Karpas-422 (cell line): ENCODE data around the gene ZNF789. TPM values are rescaled to one million over a fixed set of nuclear protein-coding genes. Genes with fewer than 3 reads are reported as not detected.
A peak's percentile ranks its signal among the peaks of the same experiment; 100 is the strongest.
"Not testable (repeated sequence)": the region's sequence is repeated elsewhere in the genome, so short reads cannot be mapped to it uniquely, and the experiment has no call there.

ENCODE experiments used
- DNase-seq: peaks from one replicate; pipeline ENCODE4 v3.0.0-alpha.2; 2015
- H2AFZ ChIP-seq: fragments of 200-600 bp; sonication (generic); 2 replicates; pipeline ENCODE4 v1.6.1; 2014; ENCODE audit warnings: antibody characterized with exemption, low read length, mixed read lengths
- H3K27ac ChIP-seq: fragments of 200-600 bp; sonication (generic); 2 replicates; pipeline ENCODE4 v1.5.1; 2014; ENCODE audit warnings: mild to moderate bottlenecking, low read length, moderate library complexity
- H3K27me3 ChIP-seq: fragments of 200-600 bp; sonication (generic); 2 replicates; pipeline ENCODE4 v1.6.1; 2014; ENCODE audit warnings: low read length, mixed read lengths
- H3K36me3 ChIP-seq: fragments of 200-600 bp; sonication (generic); 2 replicates; pipeline ENCODE4 v1.6.1; 2014; ENCODE audit warnings: low read length, mixed read lengths; ENCODE audit not compliant: insufficient read depth
- H3K4me1 ChIP-seq: fragments of 200-600 bp; sonication (generic); 2 replicates; pipeline ENCODE4 v1.6.1; 2014; ENCODE audit warnings: mild to moderate bottlenecking, low read length, mixed read lengths
- H3K4me2 ChIP-seq: fragments of 200-600 bp; sonication (generic); 2 replicates; pipeline ENCODE4 v1.6.1; 2014; ENCODE audit warnings: low read length, low read depth, mild to moderate bottlenecking; ENCODE audit not compliant: poor library complexity, severe bottlenecking
- H3K4me3 ChIP-seq: fragments of 200-600 bp; sonication (generic); 2 replicates; pipeline ENCODE4 v1.5.1; 2014; ENCODE audit warnings: mild to moderate bottlenecking, antibody characterized with exemption, low read length, mixed read lengths
- H3K79me2 ChIP-seq: fragments of 200-600 bp; sonication (generic); 2 replicates; pipeline ENCODE4 v1.6.1; 2014; ENCODE audit warnings: mild to moderate bottlenecking, low read length, mixed read lengths
- H3K9ac ChIP-seq: fragments of 200-600 bp; sonication (generic); 2 replicates; pipeline ENCODE4 v1.6.0; 2014; ENCODE audit warnings: low read length
- H3K9me2 ChIP-seq: fragments of 200-600 bp; sonication (generic), shearing (Covaris generic); replicated peaks from 2 replicates; pipeline ENCODE4 v1.6.0; 2014; ENCODE audit warnings: mild to moderate bottlenecking, low read length, moderate library complexity; ENCODE audit not compliant: insufficient read depth
- H3K9me3 ChIP-seq: fragments of 300-700, 200-600 bp; sonication (generic); 2 replicates; pipeline ENCODE4 v1.6.1; 2014; ENCODE audit warnings: low read length, mixed read lengths
- H4K20me1 ChIP-seq: fragments of 200-600 bp; sonication (generic); 2 replicates; pipeline ENCODE4 v1.6.1; 2014; ENCODE audit warnings: mild to moderate bottlenecking, antibody characterized with exemption, low read length, low read depth; ENCODE audit not compliant: insufficient read depth
- total RNA-seq: library from RNA; depleted of rRNA; stranded (reverse); fragments of >200 nt; shearing (Covaris generic); gene quantifications from 2 replicates; pipeline ENCODE4 v1.2.3, GENCODE V29; 2014; ENCODE audit warnings: low replicate concordance

ZNF789 gene
- total RNA-seq, 1 experiment from 2014 or later, result 33.0 TPM

GRCh38 chr7:99501236-99501635 lies 28.5 kb downstream of the ZNF789 start:
- H3K4me3 ChIP-seq, result peak overlapping the region; percentile 94; the same call in 1 of the 2 replicates

GRCh38 chr7:99504281-99504602 lies 31.6 kb downstream of the ZNF789 start:
- no peaks in the 10 kb centered on the region for H3K9me2 ChIP-seq
- H3K27ac ChIP-seq, result no peak overlapping the region; the same call in 1 of the 2 replicates
- peak overlapping the region; percentile 88 for H3K4me2 ChIP-seq
- peaks cover 49% of the 10 kb centered on the region for H3K79me2 ChIP-seq
- H3K9me3 ChIP-seq, result no peaks in the 10 kb centered on the region
- no peaks in the 10 kb centered on the region for H4K20me1 ChIP-seq
- DNase-seq, result no peak
- peaks cover 21% of the 10 kb centered on the region for H3K4me1 ChIP-seq
- no peak overlapping the region for H2AFZ ChIP-seq
- no peaks in the 10 kb centered on the region for H3K36me3 ChIP-seq
- peak overlapping the region; percentile 84; the same call in 1 of the 2 replicates for H3K9ac ChIP-seq
- H3K4me3 ChIP-seq, result peak overlapping the region; percentile 86
- no peaks in the 10 kb centered on the region for H3K27me3 ChIP-seq

More at GRCh38 chr7:99501236-99501635, 28.5 kb downstream of the ZNF789 start:
- Histone ChIP-seq H3K9me3 (peaks cover 14% of the 10 kb centered on the region), H3K4me1 (peaks cover 28% of the 10 kb centered on the region), H3K79me2 (peaks cover 56% of the 10 kb centered on the region), H3K36me3 (peaks cover 23% of the 10 kb centered on the region), H3K4me2 (peak overlapping the region; percentile 80)
- not testable (repeated sequence) for H2AFZ ChIP-seq, H4K20me1 ChIP-seq, DNase-seq, H3K9me2 ChIP-seq, H3K9ac ChIP-seq, H3K27me3 ChIP-seq, H3K27ac ChIP-seq

GRCh38 chr7:99504603-99505323 lies 32.1 kb downstream of the ZNF789 start, which contains the start of gene ZKSCAN5:
TSS of gene ZKSCAN5 (plus strand) at chr7:99504662. CDS start at chr7:99506045, 1,383 bp downstream.
- no peaks in the 10 kb centered on the region for H3K27me3 ChIP-seq
- H2AFZ ChIP-seq, result peak within 1 kb of the TSS; percentile 62; the same call in 1 of the 2 replicates
- peak within 1 kb of the TSS; percentile 88 for H3K4me2 ChIP-seq
- peaks cover 47% of the 10 kb centered on the region for H3K79me2 ChIP-seq
- peak; percentile 98 for DNase-seq
- no peaks in the 10 kb centered on the region for H4K20me1 ChIP-seq
- H3K4me1 ChIP-seq, result peaks cover 21% of the 10 kb centered on the region
- no peaks in the 10 kb centered on the region for H3K9me2 ChIP-seq
- H3K9ac ChIP-seq, result peak within 1 kb of the TSS; percentile 84
- H3K36me3 ChIP-seq, result no peaks in the 10 kb centered on the region
- H3K9me3 ChIP-seq, result no peaks in the 10 kb centered on the region
- H3K4me3 ChIP-seq, result peak within 1 kb of the TSS; percentile 86
- peak within 1 kb of the TSS; percentile 68 for H3K27ac ChIP-seq

- Histone ChIP-seq H3K4me1 (peaks cover 21% of the 10 kb centered on the region), H2AFZ (peak overlapping the region; percentile 62; the same call in 1 of the 2 replicates), H4K20me1 (no peaks in the 10 kb centered on the region), H3K4me2 (peak overlapping the region; percentile 88), H3K36me3 (no peaks in the 10 kb centered on the region), H3K27ac (peak overlapping the region; percentile 68), H3K27me3 (no peaks in the 10 kb centered on the region), H3K4me3 (peak overlapping the region; percentile 86), H3K79me2 (peaks cover 48% of the 10 kb centered on the region), H3K9me3 (no peaks in the 10 kb centered on the region), H3K9me2 (no peaks in the 10 kb centered on the region), H3K9ac (peak overlapping the region; percentile 84)
- DNase-seq, result no peak
Observed at GRCh38 chr7:99505324-99505662, 32.6 kb downstream of the ZNF789 start.

- Histone ChIP-seq H3K4me2 (no peak overlapping the region), H3K27me3 (no peaks in the 10 kb centered on the region), H2AFZ (no peak overlapping the region), H3K79me2 (peaks cover 17% of the 10 kb centered on the region), H4K20me1 (no peaks in the 10 kb centered on the region), H3K27ac (no peak overlapping the region), H3K4me1 (no peaks in the 10 kb centered on the region), H3K9ac (no peak overlapping the region), H3K4me3 (no peak overlapping the region), H3K9me3 (no peaks in the 10 kb centered on the region), H3K36me3 (peaks cover 17% of the 10 kb centered on the region; the same call in 1 of the 2 replicates), H3K9me2 (no peaks in the 10 kb centered on the region)
- DNase-seq, result no peak
Observed at GRCh38 chr7:99514050-99514449, 41.4 kb downstream of the ZNF789 start.

GRCh38 chr7:99521399-99521798 lies 48.7 kb downstream of the ZNF789 start:
- H3K4me1 ChIP-seq, result no peaks in the 10 kb centered on the region
- no peak overlapping the region for H3K9ac ChIP-seq
- H3K9me3 ChIP-seq, result no peaks in the 10 kb centered on the region
- no peaks in the 10 kb centered on the region for H3K27me3 ChIP-seq
- no peak overlapping the region for H3K4me2 ChIP-seq
- no peak overlapping the region for H3K27ac ChIP-seq
- DNase-seq, result no peak
- no peaks in the 10 kb centered on the region for H3K79me2 ChIP-seq
- no peaks in the 10 kb centered on the region for H3K9me2 ChIP-seq
- H3K36me3 ChIP-seq, result peaks cover 35% of the 10 kb centered on the region
- H2AFZ ChIP-seq, result no peak overlapping the region
- no peak overlapping the region for H3K4me3 ChIP-seq
- H4K20me1 ChIP-seq, result no peaks in the 10 kb centered on the region

- Histone ChIP-seq H4K20me1 (no peaks in the 10 kb centered on the region), H3K36me3 (peaks cover 61% of the 10 kb centered on the region), H2AFZ (no peak overlapping the region), H3K9ac (no peak overlapping the region), H3K9me2 (no peaks in the 10 kb centered on the region), H3K4me1 (no peaks in the 10 kb centered on the region), H3K27me3 (no peaks in the 10 kb centered on the region), H3K4me3 (no peak overlapping the region), H3K9me3 (peaks cover 8% of the 10 kb centered on the region), H3K27ac (no peak overlapping the region), H3K4me2 (no peak overlapping the region), H3K79me2 (no peaks in the 10 kb centered on the region)
- DNase-seq, result peak; percentile 53
Observed at GRCh38 chr7:99525713-99526440, 53.2 kb downstream of the ZNF789 start.

- no peaks in the 10 kb centered on the region for H4K20me1 ChIP-seq
- H2AFZ ChIP-seq, result no peak overlapping the region
- DNase-seq, result no peak
- no peak overlapping the region for H3K4me2 ChIP-seq
- no peak overlapping the region for H3K4me3 ChIP-seq
- no peak overlapping the region for H3K27ac ChIP-seq
- no peaks in the 10 kb centered on the region for H3K79me2 ChIP-seq
- H3K36me3 ChIP-seq, result peaks cover 64% of the 10 kb centered on the region
- no peaks in the 10 kb centered on the region for H3K4me1 ChIP-seq
- no peak overlapping the region for H3K9ac ChIP-seq
- H3K9me2 ChIP-seq, result no peaks in the 10 kb centered on the region
- H3K9me3 ChIP-seq, result peaks cover 31% of the 10 kb centered on the region
- no peaks in the 10 kb centered on the region for H3K27me3 ChIP-seq
Observed at GRCh38 chr7:99531354-99531765, 58.7 kb downstream of the ZNF789 start.
